GM12878 (cell line): Measurements from ENCODE around the gene RAD51B. TPM values are rescaled to one million over a fixed set of nuclear protein-coding genes. Genes with fewer than 3 reads are reported as not detected.

Experiments used
- ATAC-seq: fragments of 200-7000 bp; cut with Tn5 transposase; 3 replicates; pipeline ENCODE4 v1.9.1; 2020; ENCODE audit warnings: mild to moderate bottlenecking, moderate library complexity
- BruUV-seq: library from RNA; stranded (reverse); fragments of 400-500 nt; replicated peaks from 2 replicates; lab custom pipeline; 2021; lab: Mats Ljungman, UMichigan
- CTCF ChIA-PET: fragments of 300-600 bp; sonication (Branson Sonifier 250); formaldehyde crosslinking; extraction: SDS; loops from one replicate; lab custom pipeline; 2021; ENCODE audit warnings: inconsistent platforms; lab: Yijun Ruan, JAX
- POLR2A ChIA-PET: fragments of 350-600 bp; formaldehyde crosslinking; extraction: SDS; loops from one replicate; lab custom pipeline; 2021; ENCODE audit warnings: inconsistent platforms; lab: Charles Lee
- RAD21 ChIA-PET: fragments of 300-600 bp; sonication (Branson Sonifier 250); formaldehyde crosslinking; loops from one replicate; lab custom pipeline; 2023; ENCODE audit warnings: antibody characterized with exemption; ENCODE audit not compliant: unreplicated experiment; lab: Charles Lee
- SMC1A ChIA-PET: fragments of 300-600 bp; sonication (Branson Sonifier 250); formaldehyde crosslinking; loops from one replicate; lab custom pipeline; 2023; ENCODE audit not compliant: unreplicated experiment, uncharacterized antibody; lab: Charles Lee
- DNase-seq: peaks from one replicate; pipeline ENCODE4 v3.0.0-alpha.2; 2011; ENCODE audit warnings: low read depth, low spot score
- FAIRE-seq: peaks from 3 replicates; lab custom pipeline; 2011; peaks lifted over from hg19 to GRCh38; lab: Jason Lieb, UNC
- H2AFZ ChIP-seq: 2 replicates; pipeline ENCODE4 v1.6.0; 2011; ENCODE audit warnings: low read depth, low read length, control low read depth; ENCODE audit not compliant: control insufficient read depth
- H3K27ac ChIP-seq: 2 replicates; pipeline ENCODE4 v1.5.1; 2011; ENCODE audit warnings: control low read depth; ENCODE audit not compliant: control insufficient read depth, insufficient read depth
- H3K27me3 ChIP-seq, 2 experiments: replicated peaks in 1 of 2; 2 replicates each; pipeline versions ENCODE4 v1.6.0 to v1.6.1; 2011; ENCODE audit warnings: low read length in 1 of 2; ENCODE audit not compliant: control insufficient read depth in 2 of 2, insufficient read depth in 2 of 2
- H3K36me3 ChIP-seq, 2 experiments: 2 replicates each; pipeline ENCODE4 v1.5.1; 2011; ENCODE audit warnings: low read length in 1 of 2; ENCODE audit not compliant: control insufficient read depth in 2 of 2, insufficient read depth in 2 of 2
- H3K4me1 ChIP-seq: 2 replicates; pipeline ENCODE4 v1.6.1; 2011; ENCODE audit warnings: mild to moderate bottlenecking, low read length, moderate library complexity, mixed read lengths; ENCODE audit not compliant: control insufficient read depth, insufficient read depth
- H3K4me2 ChIP-seq: 2 replicates; pipeline ENCODE4 v1.6.0; 2011; ENCODE audit warnings: control low read depth; ENCODE audit not compliant: control insufficient read depth, insufficient read depth
- H3K4me3 ChIP-seq: fragments of 200-600 bp; sonication (generic); 2 replicates; pipeline ENCODE4 v1.5.1; 2016
- H3K79me2 ChIP-seq: 2 replicates; pipeline ENCODE4 v1.6.0; 2011; ENCODE audit warnings: low read length; ENCODE audit not compliant: control insufficient read depth, insufficient read depth
- H3K9ac ChIP-seq: 2 replicates; pipeline ENCODE4 v1.8.0; 2011; ENCODE audit warnings: low read length, control low read depth, mixed read lengths; ENCODE audit not compliant: control insufficient read depth, insufficient read depth
- H3K9me3 ChIP-seq: replicated peaks from 3 replicates; pipeline ENCODE4 v1.5.1; 2011; ENCODE audit warnings: mild to moderate bottlenecking, low read length; ENCODE audit not compliant: control insufficient read depth, insufficient read depth
- H4K20me1 ChIP-seq: 2 replicates; pipeline ENCODE4 v1.6.0; 2011; ENCODE audit not compliant: control insufficient read depth, insufficient read depth
- BCL11A ChIP-seq: IDR thresholded peaks from 2 replicates; pipeline ENCODE4 v1.6.1; 2011; ENCODE audit warnings: low read depth, low read length
- BMI1 ChIP-seq: fragments of 450-650 bp; IDR thresholded peaks from 2 replicates; pipeline ENCODE4 v1.6.1; 2016; ENCODE audit warnings: mild to moderate bottlenecking, moderate library complexity, borderline replicate concordance
- CBX5 ChIP-seq: sonication (generic); IDR thresholded peaks from 2 replicates; pipeline ENCODE4 v1.6.1; 2016; ENCODE audit warnings: low read depth, moderate library complexity, mild to moderate bottlenecking, inconsistent platforms
- CHD1 ChIP-seq: IDR thresholded peaks from 2 replicates; pipeline ENCODE4 v1.6.1; 2012; ENCODE audit warnings: low read depth, low read length, improper control_type of control experiment
- FOXM1 ChIP-seq: IDR thresholded peaks from 2 replicates; pipeline ENCODE4 v1.6.1; 2012; ENCODE audit warnings: low read depth, mild to moderate bottlenecking, inconsistent platforms, low read length, moderate library complexity
- GABPA ChIP-seq: IDR thresholded peaks from 2 replicates; pipeline ENCODE4 v1.6.1; 2014; ENCODE audit warnings: antibody characterized with exemption, low read depth, mild to moderate bottlenecking, inconsistent platforms
- JUND ChIP-seq: IDR thresholded peaks from 2 replicates; pipeline ENCODE4 v1.6.1; 2012; ENCODE audit warnings: low read depth, mild to moderate bottlenecking, low read length, improper control_type of control experiment, moderate library complexity
- MYC ChIP-seq: IDR thresholded peaks from 2 replicates; pipeline ENCODE4 v1.6.1; 2011; ENCODE audit warnings: mild to moderate bottlenecking, low read length, moderate library complexity, inconsistent platforms; ENCODE audit not compliant: insufficient read depth, insufficient replicate concordance, insufficient read length, severe bottlenecking
- NFXL1 ChIP-seq: fragments of 450-650 bp; IDR thresholded peaks from 2 replicates; pipeline ENCODE4 v1.6.1; 2017; ENCODE audit warnings: antibody characterized with exemption, mild to moderate bottlenecking, borderline replicate concordance
- RAD21 ChIP-seq: IDR thresholded peaks from 2 replicates; pipeline ENCODE4 v1.6.1; 2011; ENCODE audit warnings: mild to moderate bottlenecking, low read depth, low read length, moderate library complexity; ENCODE audit not compliant: insufficient read depth
- SUPT20H ChIP-seq: IDR thresholded peaks from 2 replicates; pipeline ENCODE4 v1.6.1; 2011; ENCODE audit warnings: low read depth, mild to moderate bottlenecking, low read length, moderate library complexity, borderline replicate concordance; ENCODE audit not compliant: control insufficient read depth
- TAF1 ChIP-seq: IDR thresholded peaks from 2 replicates; pipeline ENCODE4 v1.6.1; 2011; ENCODE audit warnings: mild to moderate bottlenecking, low read depth, low read length, borderline replicate concordance
- TARDBP ChIP-seq: IDR thresholded peaks from 2 replicates; pipeline ENCODE4 v1.6.1; 2016; ENCODE audit warnings: borderline replicate concordance
- WGBS: methylation state at CpG from one replicate; pipeline ENCODE4 v1.1.6; 2016; ENCODE audit warnings: low lambda C conversion rate; ENCODE audit not compliant: insufficient replicate concordance, insufficient coverage; ENCODE audit errors: missing lambda C conversion rate; 5-methylcytosine and 5-hydroxymethylcytosine counted together
- in situ Hi-C: fragments of 300-500 bp; cut with MboI; formaldehyde crosslinking; loops from 9 replicates; pipeline ENCODE4 v1.14.3; 2018; ENCODE audit warnings: mixed read lengths
- intact Hi-C: fragments of 100-400 bp; cut with micrococcal nuclease; formaldehyde crosslinking; loops from one replicate; pipeline ENCODE4 v1.14.2; 2022; ENCODE audit not compliant: unreplicated experiment
- polyA plus RNA-seq, 11 experiments: library from polyadenylated mRNA; depleted of rRNA in 4 of 11; unstranded in 6 of 11; stranded (reverse) in 5 of 11; fragments of >200 nt; fragmentation: Nextera tagmentation in 4 of 11; fragmentation: Illumina TruSeq in 1 of 11; extraction: Ambion mirVana in 4 of 11; extraction: Trizol in 1 of 11; gene quantifications; 1 replicate in 1 of 11; 2 replicates in 10 of 11; pipeline versions ENCODE4 v1.2.1 to v1.2.3, GENCODE V29; 2011 to 2016; ENCODE audit warnings: inconsistent platforms in 2 of 11, missing spikeins in 2 of 11, low read depth in 1 of 11
- total RNA-seq, 4 experiments: library from RNA; depleted of rRNA in 3 of 4; stranded (reverse); fragments of >200 nt in 3 of 4; fragmentation: Illumina TruSeq in 1 of 4; extraction: Trizol in 1 of 4; gene quantifications; 2 replicates each; pipeline versions ENCODE4 v1.2.1 to v1.2.3, GENCODE V29; 2013 to 2021
- TF ChIP-seq, protein P1 (sequence below): fragments of 450-650 bp; IDR thresholded peaks from 2 replicates; pipeline ENCODE4 v1.6.1; 2017; ENCODE audit warnings: antibody characterized with exemption, mild to moderate bottlenecking, moderate library complexity

The RAD51B gene
- total and polyA plus RNA-seq, 10 of the 15 experiments (the other 5 are each of a cell fraction or from before 2014, with no cell fraction given) = 9.8 to 26.8 (median 21.3) TPM

DNA sequence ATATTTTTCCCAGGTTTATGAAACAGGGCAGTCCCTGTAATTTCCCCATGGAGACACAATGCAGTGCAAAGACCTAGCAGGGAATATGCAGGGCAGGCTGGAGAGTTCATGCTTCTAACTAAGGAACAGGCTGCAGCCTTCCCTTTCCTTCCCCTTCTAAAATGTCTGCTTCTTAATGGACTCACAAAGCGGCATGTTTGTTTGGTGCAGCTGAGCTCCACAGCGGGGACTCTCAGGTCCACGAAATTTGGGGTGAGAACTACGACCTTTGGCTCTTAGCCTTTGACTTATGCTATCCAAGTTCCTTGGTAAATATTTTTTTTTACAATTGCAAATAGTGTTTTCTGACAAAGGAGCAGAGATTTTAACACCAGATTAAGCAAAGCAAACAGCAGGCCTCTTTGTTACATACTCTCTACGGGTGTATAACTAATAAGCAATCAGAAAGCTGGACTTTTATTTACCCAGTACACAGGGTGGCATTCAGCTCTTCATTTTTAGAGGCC, 649.7 kb downstream of the RAD51B start:
- BruUV-seq = no TSS peak
- TF ChIP-seq GABPA (no peak), BCL11A (no peak), TAF1 (no peak), JUND (no peak), SUPT20H (no peak), BMI1 (no peak), TARDBP (no peak), FOXM1 (no peak), NFXL1 (no peak), RAD21 (no peak), MYC (no peak), CHD1 (no peak), CBX5 (no peak)
- TF ChIP-seq, protein P1, sequence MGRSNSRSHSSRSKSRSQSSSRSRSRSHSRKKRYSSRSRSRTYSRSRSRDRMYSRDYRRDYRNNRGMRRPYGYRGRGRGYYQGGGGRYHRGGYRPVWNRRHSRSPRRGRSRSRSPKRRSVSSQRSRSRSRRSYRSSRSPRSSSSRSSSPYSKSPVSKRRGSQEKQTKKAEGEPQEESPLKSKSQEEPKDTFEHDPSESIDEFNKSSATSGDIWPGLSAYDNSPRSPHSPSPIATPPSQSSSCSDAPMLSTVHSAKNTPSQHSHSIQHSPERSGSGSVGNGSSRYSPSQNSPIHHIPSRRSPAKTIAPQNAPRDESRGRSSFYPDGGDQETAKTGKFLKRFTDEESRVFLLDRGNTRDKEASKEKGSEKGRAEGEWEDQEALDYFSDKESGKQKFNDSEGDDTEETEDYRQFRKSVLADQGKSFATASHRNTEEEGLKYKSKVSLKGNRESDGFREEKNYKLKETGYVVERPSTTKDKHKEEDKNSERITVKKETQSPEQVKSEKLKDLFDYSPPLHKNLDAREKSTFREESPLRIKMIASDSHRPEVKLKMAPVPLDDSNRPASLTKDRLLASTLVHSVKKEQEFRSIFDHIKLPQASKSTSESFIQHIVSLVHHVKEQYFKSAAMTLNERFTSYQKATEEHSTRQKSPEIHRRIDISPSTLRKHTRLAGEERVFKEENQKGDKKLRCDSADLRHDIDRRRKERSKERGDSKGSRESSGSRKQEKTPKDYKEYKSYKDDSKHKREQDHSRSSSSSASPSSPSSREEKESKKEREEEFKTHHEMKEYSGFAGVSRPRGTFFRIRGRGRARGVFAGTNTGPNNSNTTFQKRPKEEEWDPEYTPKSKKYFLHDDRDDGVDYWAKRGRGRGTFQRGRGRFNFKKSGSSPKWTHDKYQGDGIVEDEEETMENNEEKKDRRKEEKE = no peak
- TF ChIP-seq, all 136 proteins: peak for 0
- Histone ChIP-seq H3K27me3 (no peaks in the 10 kb centered on the region), H3K9me3 (no peaks in the 10 kb centered on the region; the same call in 2 of the 3 replicates), H3K27ac (no peak overlapping the region), H3K4me3 (no peak overlapping the region), H3K9ac (no peak overlapping the region), H3K79me2 (no peaks in the 10 kb centered on the region), H3K36me3 (no peaks in the 10 kb centered on the region), H3K4me1 (peaks cover 24% of the 10 kb centered on the region), H3K4me2 (no peak overlapping the region), H2AFZ (no peak overlapping the region), H4K20me1 (no peaks in the 10 kb centered on the region)
- intact Hi-C loops (loop anchor here (5.0 kb wide), 1 partner anchor 47 kb away; no protein-coding TSS in a partner anchor), in situ Hi-C loops (no loop called here)
- SMC1A ChIA-PET = interaction anchor here (0.7 to 5.7 kb wide), 10 partner anchors 10 to 163 kb away, joined by 3 to 22 read pairs (median 6); no protein-coding TSS in a partner anchor
- DNase-seq (no peak), FAIRE-seq (no peak), ATAC-seq (no peak)
- 97% methylated on average over 5 of the region's 5 CpGs for WGBS
- POLR2A ChIA-PET = interaction anchor here (1.1 kb wide), 1 partner anchor 7 kb away, joined by 3 read pairs; no protein-coding TSS in a partner anchor
- RAD21 ChIA-PET = interaction anchor here (1.2 to 2.8 kb wide), 4 partner anchors 10 to 88 kb away, joined by 3 to 8 read pairs (median 4); no protein-coding TSS in a partner anchor
- CTCF ChIA-PET = interaction anchor here (1.0 to 1.2 kb wide), 2 partner anchors 20 to 38 kb away, joined by 3 to 4 read pairs; no protein-coding TSS in a partner anchor
